Vagina (tissue), 2 donors: ENCODE measurements around the gene PPP2R3A. TPM values are rescaled to one million over a fixed set of nuclear protein-coding genes. Genes with fewer than 3 reads are reported as not detected.

Experiments used
- DNase-seq, 2 donors: peaks; one replicate each; pipeline ENCODE4 v3.0.0-alpha.2; 2017; ENCODE audit errors: extremely low spot score in 2 of 2
- H3K27ac ChIP-seq: fragments of 200-600 bp; sonication (generic); one replicate; pipeline ENCODE4 v1.5.1; 2019
- H3K27me3 ChIP-seq: fragments of 200-600 bp; sonication (generic); one replicate; pipeline ENCODE4 v1.5.1; 2019
- H3K36me3 ChIP-seq, 2 donors: fragments of 200-600 bp; sonication (generic); one replicate each; pipeline ENCODE4 v1.5.1; 2017 to 2019
- H3K4me1 ChIP-seq: fragments of 200-600 bp; sonication (generic); one replicate; pipeline ENCODE4 v1.5.1; 2019
- H3K4me3 ChIP-seq, 2 donors: fragments of 200-600 bp; sonication (generic); 1 replicate in 1 of 2; 2 replicates in 1 of 2; pipeline ENCODE4 v1.5.1; 2016 to 2019
- H3K9me3 ChIP-seq: fragments of 200-600 bp; sonication (generic); one replicate; pipeline ENCODE4 v1.5.1; 2019
- CTCF ChIP-seq, 3 experiments: fragments of 450-650 bp in 2 of 3; fragments of 200-600 bp in 1 of 3; sonication (generic) in 1 of 3; IDR thresholded peaks; one replicate each; pipeline ENCODE4 v1.5.1; 2017 to 2019; ENCODE audit warnings: antibody characterized with exemption in 3 of 3, mild to moderate bottlenecking in 2 of 3, moderate library complexity in 2 of 3
- POLR2A ChIP-seq, 2 donors: fragments of 450-650 bp; IDR thresholded peaks; one replicate each; pipeline ENCODE4 v1.6.1; 2017; ENCODE audit warnings: antibody characterized with exemption in 2 of 2, mild to moderate bottlenecking in 2 of 2, moderate library complexity in 2 of 2
- POLR2AphosphoS5 ChIP-seq, 2 donors: sonication (generic); formaldehyde crosslinking; IDR thresholded peaks; one replicate each; pipeline ENCODE4 v1.9.0; 2017; ENCODE audit warnings: antibody characterized with exemption in 2 of 2, mild to moderate bottlenecking in 2 of 2, low read depth in 1 of 2; ENCODE audit not compliant: insufficient read depth in 1 of 2
- intact Hi-C: fragments of 100-400 bp; cut with DNase I; formaldehyde crosslinking; loops from one replicate; pipeline ENCODE4 v1.15.1; 2023
- total RNA-seq: library from RNA; depleted of rRNA; stranded (reverse); fragments of >200 nt; gene quantifications from one replicate; pipeline ENCODE4 v1.2.3, GENCODE V29; 2016

Gene PPP2R3A
- total RNA-seq, 1 donor from 2014 or later = 15.5 TPM

GRCh38 chr3:136070953-136071949, 105.7 kb downstream of the PPP2R3A start:
- H3K27me3 ChIP-seq = no peaks in the 10 kb centered on the region
- H3K4me1 ChIP-seq = peaks cover 6% of the 10 kb centered on the region
- no peaks in the 10 kb centered on the region for H3K9me3 ChIP-seq
- H3K36me3 ChIP-seq = no peaks in the 10 kb centered on the region
- intact Hi-C loops = loop anchor here (5.0 to 10.0 kb wide), 3 partner anchors 184 to 936 kb away; partner anchors contain the start of genes PCCB and STAG1
- TF ChIP-seq POLR2AphosphoS5 (IDR thresholded peaks at IDR 0.05; ENCODE audit: insufficient read depth in 1 of 2, low read depth in 1 of 2) = no peak
- no peak for TF ChIP-seq POLR2A (IDR thresholded peaks at IDR 0.05)
- TF ChIP-seq CTCF (IDR thresholded peaks at IDR 0.05) = no peak
- no peak overlapping the region for H3K4me3 ChIP-seq
- DNase-seq = no peak
- peak overlapping the region; percentile 31 for H3K27ac ChIP-seq

GRCh38 chr3:136074546-136075170, 109.1 kb downstream of the PPP2R3A start:
- Histone ChIP-seq H3K4me3 (no peak overlapping the region), H3K4me1 (peaks cover 6% of the 10 kb centered on the region), H3K9me3 (no peaks in the 10 kb centered on the region), H3K27ac (no peak overlapping the region), H3K27me3 (no peaks in the 10 kb centered on the region), H3K36me3 (no peaks in the 10 kb centered on the region)
- no peak for DNase-seq
- intact Hi-C loops = loop anchor here (5.0 to 10.0 kb wide), 3 partner anchors 180 to 933 kb away; partner anchors contain the start of genes PCCB and STAG1
- no peak for TF ChIP-seq POLR2AphosphoS5 (IDR thresholded peaks at IDR 0.05; ENCODE audit: insufficient read depth in 1 of 2, low read depth in 1 of 2)
- no peak for TF ChIP-seq CTCF (IDR thresholded peaks at IDR 0.05)
- TF ChIP-seq POLR2A (IDR thresholded peaks at IDR 0.05) = no peak

- Histone ChIP-seq H3K4me1 (peaks cover 6% of the 10 kb centered on the region), H3K4me3 (no peak overlapping the region), H3K27ac (no peak overlapping the region), H3K9me3 (no peaks in the 10 kb centered on the region), H3K27me3 (no peaks in the 10 kb centered on the region), H3K36me3 (no peaks in the 10 kb centered on the region)
- no peak for DNase-seq
- intact Hi-C loops = loop anchor here (10.0 kb wide), 2 partner anchors 179 to 679 kb away; partner anchors contain the start of genes PCCB and STAG1
- peak; percentile 81 to 98 (median 96) for TF ChIP-seq CTCF (IDR thresholded peaks at IDR 0.05)
- no peak for TF ChIP-seq POLR2A (IDR thresholded peaks at IDR 0.05)
- peak in 1 of 2 donors; percentile 55 for TF ChIP-seq POLR2AphosphoS5 (IDR thresholded peaks at IDR 0.05; ENCODE audit: insufficient read depth in 1 of 2, low read depth in 1 of 2)
These were observed 109.8 kb downstream of the PPP2R3A start for GRCh38 chr3:136075218-136075808.

- Histone ChIP-seq H3K36me3 (no peaks in the 10 kb centered on the region), H3K27ac (no peak overlapping the region), H3K27me3 (no peaks in the 10 kb centered on the region), H3K4me3 (no peak overlapping the region), H3K9me3 (no peaks in the 10 kb centered on the region), H3K4me1 (peaks cover 3% of the 10 kb centered on the region)
- DNase-seq = no peak
- TF ChIP-seq POLR2AphosphoS5 (IDR thresholded peaks at IDR 0.05; ENCODE audit: insufficient read depth in 1 of 2, low read depth in 1 of 2) (no peak), CTCF (IDR thresholded peaks at IDR 0.05) (no peak), POLR2A (IDR thresholded peaks at IDR 0.05) (no peak)
- intact Hi-C loops = loop anchor here (10.0 kb wide), 2 partner anchors 179 to 679 kb away; partner anchors contain the start of genes PCCB and STAG1
These were observed 110.3 kb downstream of the PPP2R3A start for GRCh38 chr3:136075811-136076210.
